Activated B cell treated with CpG ODN at 0.5 μM for 24 hours (primary cell): ENCODE measurements around the gene MFF. TPM values are rescaled to one million over a fixed set of nuclear protein-coding genes. Genes with fewer than 3 reads are reported as not detected.
A peak's percentile ranks its signal among the peaks of the same experiment; 100 is the strongest.

Experiments used
- ATAC-seq: fragments of 200-7000 bp; cut with Tn5 transposase; one replicate; pipeline ENCODE4 v1.10.0; 2021; ENCODE audit warnings: low read depth, mild to moderate bottlenecking, moderate library complexity
- CTCF ChIA-PET: fragments of 350-600 bp; sonication (Branson Sonifier 250); formaldehyde crosslinking; loops from one replicate; lab custom pipeline; 2021; ENCODE audit warnings: antibody characterized with exemption; lab: Charles Lee
- POLR2A ChIA-PET: fragments of 350-600 bp; sonication (Branson Sonifier 250); formaldehyde crosslinking; loops from one replicate; lab custom pipeline; 2021; ENCODE audit warnings: antibody characterized with exemption; lab: Charles Lee
- DNase-seq: peaks from one replicate; pipeline ENCODE4 v3.0.0; 2022
- H3K27ac Mint-ChIP-seq: one replicate; pipeline ENCODE4 v1.8.0; 2020; ENCODE audit warnings: mixed read lengths
- H3K27me3 Mint-ChIP-seq: one replicate; pipeline ENCODE4 v1.8.0; 2021; ENCODE audit warnings: mixed read lengths
- H3K36me3 Mint-ChIP-seq: one replicate; pipeline ENCODE4 v1.8.0; 2021; ENCODE audit warnings: low read depth, mixed read lengths
- H3K4me1 Mint-ChIP-seq: one replicate; pipeline ENCODE4 v1.8.0; 2021; ENCODE audit warnings: mixed read lengths
- H3K4me3 Mint-ChIP-seq: one replicate; pipeline ENCODE4 v1.8.0; 2020; ENCODE audit warnings: mild to moderate bottlenecking, mixed read lengths
- H3K9me3 Mint-ChIP-seq: one replicate; pipeline ENCODE4 v1.8.0; 2020; ENCODE audit warnings: mixed read lengths
- intact Hi-C: fragments of 100-400 bp; cut with micrococcal nuclease; formaldehyde crosslinking; loops from one replicate; pipeline ENCODE4 v1.15.1; 2024
- total RNA-seq: library from RNA; stranded (reverse); gene quantifications from 2 replicates; pipeline ENCODE4 v1.2.3, GENCODE V29; 2022
- TF ChIP-seq, protein P1 (sequence below): fragments of 200-600 bp; IDR thresholded peaks from one replicate; pipeline ENCODE4 v1.8.0; 2022; ENCODE audit warnings: antibody characterized with exemption, mild to moderate bottlenecking

The MFF gene
- total RNA-seq, 1 donor from 2014 or later = 78.9 TPM

GRCh38 chr2:227326783-227327182 lies 1.7 kb downstream of the MFF start:
- POLR2A ChIA-PET = no interaction called here
- Mint-ChIP-seq H3K27me3 (no peaks in the 10 kb centered on the region), H3K9me3 (no peaks in the 10 kb centered on the region), H3K36me3 (peaks cover 35% of the 10 kb centered on the region), H3K27ac (no peak overlapping the region), H3K4me3 (peak overlapping the region; percentile 20), H3K4me1 (peaks cover 33% of the 10 kb centered on the region)
- TF ChIP-seq, protein P1, sequence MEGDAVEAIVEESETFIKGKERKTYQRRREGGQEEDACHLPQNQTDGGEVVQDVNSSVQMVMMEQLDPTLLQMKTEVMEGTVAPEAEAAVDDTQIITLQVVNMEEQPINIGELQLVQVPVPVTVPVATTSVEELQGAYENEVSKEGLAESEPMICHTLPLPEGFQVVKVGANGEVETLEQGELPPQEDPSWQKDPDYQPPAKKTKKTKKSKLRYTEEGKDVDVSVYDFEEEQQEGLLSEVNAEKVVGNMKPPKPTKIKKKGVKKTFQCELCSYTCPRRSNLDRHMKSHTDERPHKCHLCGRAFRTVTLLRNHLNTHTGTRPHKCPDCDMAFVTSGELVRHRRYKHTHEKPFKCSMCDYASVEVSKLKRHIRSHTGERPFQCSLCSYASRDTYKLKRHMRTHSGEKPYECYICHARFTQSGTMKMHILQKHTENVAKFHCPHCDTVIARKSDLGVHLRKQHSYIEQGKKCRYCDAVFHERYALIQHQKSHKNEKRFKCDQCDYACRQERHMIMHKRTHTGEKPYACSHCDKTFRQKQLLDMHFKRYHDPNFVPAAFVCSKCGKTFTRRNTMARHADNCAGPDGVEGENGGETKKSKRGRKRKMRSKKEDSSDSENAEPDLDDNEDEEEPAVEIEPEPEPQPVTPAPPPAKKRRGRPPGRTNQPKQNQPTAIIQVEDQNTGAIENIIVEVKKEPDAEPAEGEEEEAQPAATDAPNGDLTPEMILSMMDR = no peak
- DNase-seq = no peak
- intact Hi-C loops = loop anchor here (1.0 kb wide), 1 partner anchor 533 kb away; no protein-coding TSS in a partner anchor
- ATAC-seq = no peak
- CTCF ChIA-PET = interaction anchor here (0.8 kb wide), 1 partner anchor 439 kb away, joined by 3 read pairs; no protein-coding TSS in a partner anchor

DNA sequence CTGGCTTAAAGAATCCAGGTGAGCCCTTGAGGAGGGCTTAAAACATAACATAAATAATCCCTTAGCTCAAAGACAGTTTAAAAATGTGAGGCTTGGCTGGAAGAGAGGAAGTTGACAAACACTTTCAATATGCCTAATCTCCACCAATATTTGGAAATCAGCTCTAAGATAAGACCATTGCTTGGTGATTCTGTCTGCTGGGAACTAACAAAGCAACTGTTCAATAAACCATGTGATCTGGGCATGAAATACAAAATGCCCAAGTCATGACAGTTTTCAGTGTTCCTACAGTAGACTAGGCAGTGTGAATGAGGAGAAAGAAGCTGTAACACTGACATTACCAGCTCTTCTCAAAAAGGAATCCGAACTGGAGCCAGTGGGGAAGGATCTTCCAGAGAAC lies 10.7 kb downstream of the MFF start:
- Mint-ChIP-seq H3K27me3 (no peaks in the 10 kb centered on the region), H3K36me3 (peaks cover 83% of the 10 kb centered on the region), H3K9me3 (no peaks in the 10 kb centered on the region), H3K4me1 (no peaks in the 10 kb centered on the region), H3K4me3 (no peak overlapping the region), H3K27ac (no peak overlapping the region)
- no peak for DNase-seq
- TF ChIP-seq, protein P1 = no peak
- ATAC-seq = no peak
- ChIA-PET CTCF (no interaction called here), POLR2A (interaction anchor here (0.7 kb wide), 1 partner anchor 172 kb away, joined by 3 read pairs; the partner anchor contains the start of gene COL4A4)
- intact Hi-C loops = no loop called here

DNA sequence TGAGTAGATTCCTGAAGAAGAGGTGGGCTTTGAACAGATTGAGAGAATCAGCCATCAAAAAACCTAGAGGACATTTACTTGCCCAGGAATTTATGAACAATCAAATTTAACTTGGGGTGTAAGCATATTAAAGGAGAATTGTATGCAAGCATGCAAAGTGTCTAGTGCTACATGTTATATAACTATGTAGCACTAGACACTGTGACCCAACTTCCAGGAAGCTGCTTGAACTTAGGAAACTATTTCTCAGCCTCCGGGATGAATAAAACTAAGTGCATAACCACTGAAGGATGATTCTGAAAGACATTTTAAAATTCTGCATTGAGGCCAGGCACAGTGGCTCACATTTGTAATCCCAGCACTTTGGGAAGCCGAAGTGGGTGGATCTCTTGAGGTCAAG lies 12.4 kb downstream of the MFF start:
- no peak overlapping the region for H3K4me3 Mint-ChIP-seq
- POLR2A ChIA-PET = no interaction called here
- CTCF ChIA-PET = no interaction called here
- no peak overlapping the region for H3K27ac Mint-ChIP-seq
- ATAC-seq = no peak
- H3K4me1 Mint-ChIP-seq = no peaks in the 10 kb centered on the region
- no peaks in the 10 kb centered on the region for H3K27me3 Mint-ChIP-seq
- DNase-seq = no peak
- peaks cover 76% of the 10 kb centered on the region for H3K36me3 Mint-ChIP-seq
- TF ChIP-seq, protein P1 = no peak
- no peaks in the 10 kb centered on the region for H3K9me3 Mint-ChIP-seq
- intact Hi-C loops = no loop called here

- Mint-ChIP-seq H3K4me1 (no peaks in the 10 kb centered on the region), H3K9me3 (no peaks in the 10 kb centered on the region), H3K4me3 (no peak overlapping the region), H3K27ac (no peak overlapping the region), H3K27me3 (no peaks in the 10 kb centered on the region), H3K36me3 (peaks cover 69% of the 10 kb centered on the region)
- CTCF ChIA-PET = no interaction called here
- POLR2A ChIA-PET = no interaction called here
- TF ChIP-seq, protein P1 = no peak
- no peak for DNase-seq
- intact Hi-C loops = no loop called here
- ATAC-seq = no peak
Measured at GRCh38 chr2:227339098-227339599, 14.1 kb downstream of the MFF start.

DNA sequence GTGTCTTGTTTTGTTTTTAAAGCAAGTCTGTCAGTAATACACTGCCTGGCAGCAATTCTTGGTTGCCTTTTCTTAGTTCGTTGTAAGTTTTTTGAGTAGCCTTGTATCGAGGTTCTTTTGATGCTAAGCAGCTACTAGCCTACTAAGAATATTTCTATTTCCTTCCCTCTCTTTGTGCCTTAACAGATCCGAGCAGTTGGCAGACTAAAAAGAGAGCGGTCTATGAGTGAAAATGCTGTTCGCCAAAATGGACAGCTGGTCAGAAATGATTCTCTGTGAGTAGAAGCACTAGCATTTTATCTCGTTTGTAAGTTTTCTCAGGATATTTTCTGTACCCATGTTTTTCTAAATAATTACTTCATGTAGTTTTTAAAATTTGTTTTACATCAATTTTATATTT lies 15.1 kb downstream of the MFF start:
- intact Hi-C loops = no loop called here
- ChIA-PET CTCF (no interaction called here), POLR2A (no interaction called here)
- Mint-ChIP-seq H3K27ac (no peak overlapping the region), H3K4me3 (no peak overlapping the region), H3K4me1 (no peaks in the 10 kb centered on the region), H3K36me3 (peaks cover 62% of the 10 kb centered on the region), H3K27me3 (no peaks in the 10 kb centered on the region), H3K9me3 (no peaks in the 10 kb centered on the region)
- no peak for ATAC-seq
- DNase-seq = no peak
- TF ChIP-seq, protein P1 = no peak
